Measurements from ENCODE around the gene HNRNPH3.
"Not testable (repeated sequence)": the region's sequence is repeated elsewhere in the genome, so short reads cannot be mapped to it uniquely, and the experiment has no call there.

HNRNPH3 gene

DNA sequence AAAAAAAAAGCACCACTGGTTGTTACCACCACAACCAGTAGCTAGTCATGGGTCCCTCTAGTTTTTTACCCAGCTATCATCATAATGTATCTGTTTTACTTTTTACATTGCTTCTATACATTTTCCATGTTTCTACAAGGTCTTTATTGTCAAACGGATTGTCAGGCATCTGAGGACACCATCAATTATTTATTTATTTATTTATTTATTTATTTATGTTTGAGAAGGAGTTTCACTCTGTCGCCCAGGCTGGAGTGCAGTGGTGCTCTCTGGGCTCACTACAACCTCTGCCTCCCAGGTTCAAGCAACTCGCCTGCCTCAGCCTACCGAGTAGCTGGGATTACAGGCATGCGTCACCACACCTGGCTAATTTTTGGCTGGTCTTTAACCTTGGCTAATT is 29.0 kb upstream of the HNRNPH3 start:
- Histone ChIP-seq H3K4me3 (ENCODE audit: low read depth, low read length) (no peak overlapping the region), H3K4me1 (peaks cover 5% of the 10 kb centered on the region), H3K27ac (no peak overlapping the region), H3K9ac (no peak overlapping the region), H3K4me2 (ENCODE audit: low read length) (no peak overlapping the region), H2AFZ (no peak overlapping the region), H3K79me2 (no peaks in the 10 kb centered on the region), H3K36me3 (ENCODE audit: control insufficient read depth, insufficient read depth, low read length) (no peaks in the 10 kb centered on the region), H3K27me3 (ENCODE audit: control insufficient read depth, insufficient read depth, low read length) (no peaks in the 10 kb centered on the region), H3K9me3 (ENCODE audit: control insufficient read depth, low read length) (no peaks in the 10 kb centered on the region)
- TF ChIP-seq, protein P1, sequence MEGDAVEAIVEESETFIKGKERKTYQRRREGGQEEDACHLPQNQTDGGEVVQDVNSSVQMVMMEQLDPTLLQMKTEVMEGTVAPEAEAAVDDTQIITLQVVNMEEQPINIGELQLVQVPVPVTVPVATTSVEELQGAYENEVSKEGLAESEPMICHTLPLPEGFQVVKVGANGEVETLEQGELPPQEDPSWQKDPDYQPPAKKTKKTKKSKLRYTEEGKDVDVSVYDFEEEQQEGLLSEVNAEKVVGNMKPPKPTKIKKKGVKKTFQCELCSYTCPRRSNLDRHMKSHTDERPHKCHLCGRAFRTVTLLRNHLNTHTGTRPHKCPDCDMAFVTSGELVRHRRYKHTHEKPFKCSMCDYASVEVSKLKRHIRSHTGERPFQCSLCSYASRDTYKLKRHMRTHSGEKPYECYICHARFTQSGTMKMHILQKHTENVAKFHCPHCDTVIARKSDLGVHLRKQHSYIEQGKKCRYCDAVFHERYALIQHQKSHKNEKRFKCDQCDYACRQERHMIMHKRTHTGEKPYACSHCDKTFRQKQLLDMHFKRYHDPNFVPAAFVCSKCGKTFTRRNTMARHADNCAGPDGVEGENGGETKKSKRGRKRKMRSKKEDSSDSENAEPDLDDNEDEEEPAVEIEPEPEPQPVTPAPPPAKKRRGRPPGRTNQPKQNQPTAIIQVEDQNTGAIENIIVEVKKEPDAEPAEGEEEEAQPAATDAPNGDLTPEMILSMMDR (IDR thresholded peaks at IDR 0.05), result no peak

DNA sequence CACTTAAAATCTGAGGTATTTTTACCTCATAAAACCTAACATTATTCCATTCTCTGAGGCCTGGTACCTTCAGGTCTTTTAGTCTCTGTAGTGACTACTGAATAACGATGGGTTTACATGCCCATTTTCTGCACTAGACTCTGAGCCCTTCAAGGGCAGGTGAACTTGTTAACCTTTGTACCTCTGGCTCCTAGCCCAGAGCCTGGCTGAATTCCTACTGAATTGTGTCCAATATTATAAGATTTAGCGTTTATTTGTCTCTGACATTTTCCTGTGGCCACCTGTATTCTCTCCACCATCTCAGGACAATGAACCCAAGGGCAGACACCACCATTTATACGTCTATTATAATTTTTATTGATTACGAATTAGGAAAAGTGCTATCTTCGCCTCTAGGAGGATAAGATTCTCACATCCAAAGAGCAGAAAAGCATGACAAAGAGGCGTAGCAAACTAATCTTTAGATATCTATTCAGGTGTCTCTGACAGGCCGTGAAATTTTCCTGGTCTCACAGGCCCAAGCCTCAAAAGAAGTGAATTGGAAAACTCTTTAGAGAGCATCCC is 27.9 kb upstream of the HNRNPH3 start:
- no peaks in the 10 kb centered on the region for H3K9me3 ChIP-seq (ENCODE audit: control insufficient read depth, low read length)
- no peak overlapping the region for H3K4me3 ChIP-seq (ENCODE audit: low read depth, low read length)
- H2AFZ ChIP-seq, result peak overlapping the region; percentile 54
- H3K36me3 ChIP-seq (ENCODE audit: control insufficient read depth, insufficient read depth, low read length), result no peaks in the 10 kb centered on the region
- no peak overlapping the region for H3K4me2 ChIP-seq (ENCODE audit: low read length)
- H3K27ac ChIP-seq, result no peak overlapping the region
- TF ChIP-seq, protein P1 (IDR thresholded peaks at IDR 0.05), result no peak
- H3K79me2 ChIP-seq, result no peaks in the 10 kb centered on the region
- H3K9ac ChIP-seq, result no peak overlapping the region
- H3K4me1 ChIP-seq, result peaks cover 5% of the 10 kb centered on the region
- no peaks in the 10 kb centered on the region for H3K27me3 ChIP-seq (ENCODE audit: control insufficient read depth, insufficient read depth, low read length)

DNA sequence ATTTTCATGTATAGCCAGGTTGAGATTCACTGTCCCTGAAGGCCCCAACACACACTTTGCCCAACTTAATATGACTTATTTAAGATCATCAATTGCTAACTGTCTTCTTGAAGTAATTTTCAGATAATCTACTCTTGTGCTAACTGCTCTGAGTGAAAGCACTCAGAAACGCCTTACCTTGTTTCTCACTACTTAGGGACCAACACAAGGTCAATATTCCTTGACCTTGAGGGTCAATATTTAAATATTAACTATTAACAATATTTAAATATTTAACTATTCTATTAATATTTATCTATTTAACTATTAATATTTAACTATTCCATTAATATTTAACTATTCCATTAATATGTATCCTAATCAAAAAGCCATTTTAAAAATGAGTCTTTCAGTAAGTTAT is 26.0 kb upstream of the HNRNPH3 start:
- no peaks in the 10 kb centered on the region for H3K79me2 ChIP-seq
- H3K27me3 ChIP-seq (ENCODE audit: control insufficient read depth, insufficient read depth, low read length), result no peaks in the 10 kb centered on the region
- H3K27ac ChIP-seq, result no peak overlapping the region
- no peak overlapping the region for H3K4me3 ChIP-seq (ENCODE audit: low read depth, low read length)
- no peak overlapping the region for H2AFZ ChIP-seq
- no peaks in the 10 kb centered on the region for H3K36me3 ChIP-seq (ENCODE audit: control insufficient read depth, insufficient read depth, low read length)
- no peaks in the 10 kb centered on the region for H3K9me3 ChIP-seq (ENCODE audit: control insufficient read depth, low read length)
- H3K9ac ChIP-seq, result no peak overlapping the region
- no peak overlapping the region for H3K4me2 ChIP-seq (ENCODE audit: low read length)
- peaks cover 5% of the 10 kb centered on the region for H3K4me1 ChIP-seq
- TF ChIP-seq, protein P1 (IDR thresholded peaks at IDR 0.05), result no peak

DNA sequence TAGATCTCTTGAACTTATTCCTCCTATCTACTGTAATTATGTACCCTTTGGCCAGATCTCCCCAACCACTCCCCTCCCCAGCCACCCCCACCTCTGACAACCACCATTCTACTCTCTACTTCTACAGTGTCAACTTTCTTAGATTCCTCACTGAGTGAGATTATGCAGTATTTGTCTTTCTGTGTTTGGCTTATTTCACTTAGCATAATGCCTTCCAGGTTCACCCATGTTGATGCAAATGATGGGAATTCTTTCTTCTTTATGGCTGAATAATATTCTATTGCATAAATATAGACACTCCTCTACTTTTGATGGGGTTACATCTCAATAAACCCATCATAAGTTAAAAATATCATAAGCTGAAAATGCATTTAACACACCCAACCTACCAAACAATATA is 21.3 kb upstream of the HNRNPH3 start:
- no peak overlapping the region for H3K4me2 ChIP-seq (ENCODE audit: low read length)
- H3K4me1 ChIP-seq, result no peaks in the 10 kb centered on the region

DNA sequence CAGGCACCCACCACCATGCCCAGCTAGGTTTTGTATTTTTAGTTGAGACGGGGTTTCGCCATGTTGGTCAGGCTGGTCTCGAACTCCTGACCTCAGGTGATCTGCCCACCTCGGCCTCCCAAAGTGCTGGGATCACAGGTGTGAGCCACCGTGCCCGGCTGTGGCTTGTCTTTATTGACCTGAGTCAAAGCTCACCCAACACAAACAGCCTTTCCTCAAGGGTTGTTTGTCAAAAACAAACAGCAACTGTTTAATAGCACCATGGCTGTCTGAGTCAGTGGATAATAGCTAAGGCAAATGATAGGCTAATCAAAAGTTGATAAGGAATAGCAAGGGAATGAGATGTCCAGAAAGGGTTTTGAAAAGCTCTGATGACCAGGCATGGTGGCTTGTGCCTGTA is 16.9 kb upstream of the HNRNPH3 start:
- H3K27ac ChIP-seq; H2AFZ ChIP-seq; H3K4me3 ChIP-seq (ENCODE audit: low read depth, low read length); H3K4me2 ChIP-seq (ENCODE audit: low read length); H3K79me2 ChIP-seq; H3K36me3 ChIP-seq (ENCODE audit: control insufficient read depth, insufficient read depth, low read length); H3K9ac ChIP-seq; H3K27me3 ChIP-seq (ENCODE audit: control insufficient read depth, insufficient read depth, low read length); H3K9me3 ChIP-seq (ENCODE audit: control insufficient read depth, low read length); H3K4me1 ChIP-seq: not testable (repeated sequence)

More for the DNA sequence above, 21.3 kb upstream of the HNRNPH3 start:
- Histone ChIP-seq H3K36me3 (ENCODE audit: control insufficient read depth, insufficient read depth, low read length) (no peaks in the 10 kb centered on the region), H3K9ac (no peak overlapping the region), H3K79me2 (no peaks in the 10 kb centered on the region), H3K4me3 (ENCODE audit: low read depth, low read length) (no peak overlapping the region), H3K9me3 (ENCODE audit: control insufficient read depth, low read length) (no peaks in the 10 kb centered on the region), H3K27ac (no peak overlapping the region), H3K27me3 (ENCODE audit: control insufficient read depth, insufficient read depth, low read length) (no peaks in the 10 kb centered on the region), H2AFZ (no peak overlapping the region)
- TF ChIP-seq, protein P1 (IDR thresholded peaks at IDR 0.05), result no peak
